Inferior parietal cortex (tissue), 1 donor: ENCODE data around the gene CRB2.

Source experiments
- DNase-seq: peaks from one replicate; pipeline ENCODE4 v3.0.0-alpha.2; 2016; ENCODE audit errors: extremely low spot score

CRB2 gene

DNA sequence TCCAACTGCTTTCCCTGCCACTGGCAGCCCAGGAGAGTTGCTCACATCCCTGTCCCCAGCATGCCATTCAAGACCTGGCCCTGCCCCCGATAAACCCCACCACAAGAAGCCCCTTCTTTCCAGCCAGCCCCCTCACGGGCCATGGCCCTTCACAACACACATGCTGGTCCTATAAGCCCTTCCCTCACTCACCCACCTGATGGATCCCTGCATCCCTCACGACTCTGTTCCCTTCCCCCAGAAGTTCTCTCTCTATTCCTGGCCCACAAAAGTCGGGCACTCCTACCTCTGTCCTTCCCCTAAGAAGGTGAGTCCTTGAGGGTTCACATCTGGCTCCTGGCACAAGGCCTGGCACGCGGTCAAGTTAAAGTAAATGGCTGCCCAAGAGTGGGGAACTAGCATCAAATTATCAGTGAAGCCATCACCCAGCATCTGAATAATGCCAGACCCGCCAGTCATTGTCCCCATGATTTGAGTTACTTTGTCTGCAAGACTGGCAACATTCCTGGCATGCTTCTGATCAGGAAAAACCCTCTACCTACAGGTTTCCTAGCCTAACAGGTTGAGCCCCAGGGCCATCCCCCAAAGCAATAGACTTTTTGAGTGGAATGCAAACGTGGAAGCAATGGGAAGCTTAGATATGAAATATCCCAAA lies 65.9 kb downstream of the CRB2 start:
- no peak for DNase-seq

DNA sequence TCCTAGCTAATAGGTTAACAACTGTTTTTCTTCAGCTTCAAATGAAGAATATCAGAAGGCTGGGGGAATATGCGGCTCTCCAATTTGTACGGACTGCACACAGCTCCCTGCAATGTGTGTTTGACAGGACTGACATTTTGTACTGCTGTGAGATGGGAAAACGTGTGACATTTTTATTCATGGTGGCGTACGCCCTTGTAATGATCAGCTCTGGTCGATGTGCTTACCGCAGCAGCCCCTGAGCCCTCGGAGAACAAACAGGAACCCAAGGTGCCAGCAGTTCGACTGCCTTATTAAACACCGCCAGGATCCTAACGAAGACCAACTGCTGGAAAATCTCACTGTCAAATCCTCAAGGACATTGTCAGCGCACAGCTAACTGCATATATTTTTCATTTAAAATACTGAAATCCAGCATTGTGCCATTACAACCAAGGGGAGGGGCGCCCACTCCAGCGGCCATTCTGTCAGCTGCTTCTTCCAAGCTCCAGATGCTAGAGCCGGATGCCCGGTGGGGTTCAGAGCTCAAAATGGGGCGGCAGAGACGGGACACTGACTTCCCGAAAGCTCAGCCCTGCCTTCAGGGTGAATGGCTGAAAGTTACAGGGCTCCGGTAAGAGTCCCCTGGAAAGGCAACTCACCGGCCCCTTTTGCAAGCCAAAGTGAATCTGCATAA lies 66.8 kb downstream of the CRB2 start:
- no peak for DNase-seq

DNA sequence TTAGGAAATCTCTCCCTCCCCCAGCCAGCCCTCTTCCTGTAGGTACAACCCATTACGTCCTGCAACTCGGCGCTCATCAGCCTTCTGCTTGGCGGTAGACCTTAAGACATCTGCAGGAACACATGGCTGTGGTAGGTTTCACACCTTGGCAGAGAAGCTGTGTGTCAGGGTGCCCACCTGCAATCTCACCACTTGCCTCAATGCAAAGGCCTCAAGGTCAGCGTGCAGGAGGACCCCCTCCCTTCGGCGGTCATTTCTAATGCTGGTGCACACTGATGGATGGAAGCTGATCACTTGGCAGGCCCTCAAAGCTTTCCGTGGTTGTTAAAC lies 67.3 kb downstream of the CRB2 start:
- DNase-seq, result no peak

DNA sequence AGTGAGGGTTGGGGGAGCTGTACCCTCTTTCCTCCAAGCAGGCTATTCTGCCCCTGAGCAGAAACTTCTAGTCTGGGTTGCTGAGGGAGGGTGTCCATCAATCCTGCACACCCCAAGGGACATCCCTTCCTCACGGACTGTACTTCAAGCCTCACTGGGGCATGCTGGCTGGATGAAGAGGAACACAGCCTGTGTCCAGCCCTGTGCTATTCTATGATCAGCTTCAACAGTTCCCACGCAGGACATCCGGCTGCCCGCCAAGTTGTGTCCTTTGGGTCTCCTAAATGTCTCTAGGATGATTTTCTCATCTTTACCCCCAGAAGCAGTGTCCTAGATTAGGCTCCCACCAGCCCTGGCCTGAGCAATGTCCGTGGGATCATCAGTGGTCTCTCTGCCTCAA lies 68.1 kb downstream of the CRB2 start:
- no peak for DNase-seq

GRCh38 chr9:123424552-123425225 lies 68.7 kb downstream of the CRB2 start:
- no peak for DNase-seq

- no peak for DNase-seq
Observed at GRCh38 chr9:123425261-123425821, 69.3 kb downstream of the CRB2 start.

- DNase-seq, result no peak
Observed at GRCh38 chr9:123425836-123426365, 69.9 kb downstream of the CRB2 start.

DNA sequence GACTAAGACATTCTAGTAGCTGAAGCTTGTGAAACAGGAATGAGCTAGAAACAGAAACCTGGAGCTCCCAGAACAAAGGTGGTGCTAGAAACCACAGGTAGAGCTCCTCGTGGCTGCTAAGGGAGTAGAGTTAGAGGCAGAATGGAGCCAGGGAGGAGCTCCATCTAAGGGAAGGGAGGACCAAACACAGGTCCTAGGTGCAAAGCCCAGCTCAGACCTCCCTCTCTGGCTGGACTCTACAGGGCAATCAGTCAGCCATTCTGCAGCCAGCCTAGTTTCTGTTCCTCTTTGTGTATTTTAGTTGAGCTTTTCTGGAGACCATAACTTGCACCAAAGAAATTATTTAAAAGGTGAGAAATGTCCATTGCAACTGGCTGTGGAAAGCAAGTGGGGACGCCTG lies 70.4 kb downstream of the CRB2 start:
- DNase-seq, result no peak
